Heart left ventricle (tissue), 16 donors: ENCODE data around the gene ZFPM1. TPM values are rescaled to one million over a fixed set of nuclear protein-coding genes. Genes with fewer than 3 reads are reported as not detected.
A peak's percentile ranks its signal among the peaks of the same experiment; 100 is the strongest.

Experiments used
- ATAC-seq, 4 donors: fragments of 200-7000 bp; cut with Tn5 transposase; one replicate each; pipeline ENCODE4 v1.9.1; 2020 to 2022; ENCODE audit warnings: moderate library complexity in 4 of 4, mild to moderate bottlenecking in 3 of 4, moderate number of reproducible peaks in 1 of 4
- DNase-seq, 5 donors: peaks; one replicate each; pipeline ENCODE4 v3.0.0-alpha.2; 2020
- H3K27ac ChIP-seq, 12 donors: fragments of 200-600 bp; sonication (generic) in 4 of 12; one replicate each; pipeline versions ENCODE4 v1.5.0 to v1.8.0; 2016 to 2022; ENCODE audit warnings: mild to moderate bottlenecking in 2 of 12
- H3K27me3 ChIP-seq, 9 donors: fragments of 200-600 bp; sonication (generic) in 2 of 9; one replicate each; pipeline versions ENCODE4 v1.5.1 to v1.8.0; 2016 to 2022; ENCODE audit warnings: mild to moderate bottlenecking in 3 of 9
- H3K36me3 ChIP-seq, 9 donors: fragments of 200-600 bp; sonication (generic) in 2 of 9; one replicate each; pipeline versions ENCODE4 v1.5.0 to v1.8.0; 2018 to 2022; ENCODE audit warnings: mild to moderate bottlenecking in 2 of 9
- H3K4me1 ChIP-seq, 12 donors: fragments of 200-600 bp; sonication (generic) in 4 of 12; one replicate each; pipeline versions ENCODE4 v1.5.0 to v1.8.0; 2016 to 2022; ENCODE audit warnings: mild to moderate bottlenecking in 3 of 12
- H3K4me3 ChIP-seq, 12 donors: fragments of 200-600 bp; sonication (generic) in 4 of 12; one replicate each; pipeline versions ENCODE4 v1.5.0 to v1.8.0; 2017 to 2022; ENCODE audit warnings: mild to moderate bottlenecking in 9 of 12, moderate library complexity in 4 of 12
- H3K9me3 ChIP-seq, 12 donors: fragments of 200-600 bp; sonication (generic) in 4 of 12; one replicate each; pipeline versions ENCODE4 v1.5.0 to v1.8.0; 2016 to 2022; ENCODE audit warnings: mild to moderate bottlenecking in 1 of 12
- CTCF ChIP-seq, 12 donors: fragments of 200-600 bp; sonication (generic) in 4 of 12; IDR thresholded peaks; one replicate each; pipeline versions ENCODE4 v1.5.0 to v1.8.0; 2018 to 2022; ENCODE audit warnings: antibody characterized with exemption in 12 of 12, mild to moderate bottlenecking in 5 of 12
- POLR2A ChIP-seq, 2 donors: fragments of 450-650 bp; IDR thresholded peaks; one replicate each; pipeline ENCODE4 v1.6.1; 2017; ENCODE audit warnings: antibody characterized with exemption in 2 of 2, mild to moderate bottlenecking in 2 of 2, moderate library complexity in 2 of 2
- WGBS, 4 donors: extraction: QIAGEN DNeasy Blood & Tissue Kit in 2 of 4; methylation state at CpG; one replicate each; pipeline versions ENCODE4 v1.1.5 to v1.1.7; 2013 to 2018; 5-methylcytosine and 5-hydroxymethylcytosine counted together
- intact Hi-C, 10 donors: fragments of 100-400 bp; cut with DNase I; formaldehyde crosslinking; loops; one replicate each; pipeline versions ENCODE4 v1.11.1 to v1.14.2; 2022
- polyA plus RNA-seq, 2 donors: library from polyadenylated mRNA; stranded (reverse); fragments of 200-250 nt; gene quantifications; one replicate each; pipeline ENCODE4 v1.2.3, GENCODE V29; 2013
- total RNA-seq, 9 donors: library from RNA; depleted of rRNA in 2 of 9; stranded (reverse); fragments of >200 nt in 2 of 9; fragmentation: NEBNext Ultra II Directional in 3 of 9; extraction: Animal tissue kit (Norgen Biotek cat#: 25700) in 3 of 9; gene quantifications; one replicate each; pipeline versions ENCODE4 v1.1.0 to v1.2.4, GENCODE V29; 2016 to 2023
- donor health status: ischemic (EF 13 %, LVEDD 7.1; RV severe dilation, severe dysfunction).
- donor health status: healthy with polysubstance abuse.
- donor health status: DM: no; HTN: yes; CAD: no.
- donor health status: DM: no; HTN: no; CAD: no.
- donor health status: ischemic (EF 25% LVEDD 6.9; RV normal size, moderate dysfunction).
- donor health status: ischemic (EF 25% LVEDD 5.7; RV mildly dilated, moderate dysfunction).
- donor health status: healthy.
- donor health status: DM: yes; HTN: yes; CAD: no.
- donor health status: ischemic (EF 35%, LVEDD 5.7; RV mildly dilated, moderate dysfunction).
- donor health status: nonischemic (EF 11% LVEDD 7.7; RV severe dilation, severe dysfunction).
- donor health status: DM: yes; HTN: yes; CAD: no.
- donor health status: PGD.
- donor health status: ischemic (EF 29% LVEDD 5.4; RV normal size, mild dysfunction).
- donor health status: nonischemic (EF 23%, LVEDD 6.1; RV moderate dilation, normal function).

Gene ZFPM1
- total and polyA plus RNA-seq, 11 donors, result 1.3 to 6.3 (median 4.1) TPM

- no peaks in the 10 kb centered on the region for H3K27me3 ChIP-seq
- H3K36me3 ChIP-seq, result no peaks in the 10 kb centered on the region
- H3K4me3 ChIP-seq, result no peak overlapping the region
- H3K27ac ChIP-seq, result no peak overlapping the region
- DNase-seq (no peak), ATAC-seq (no peak)
- intact Hi-C loops, result no loop called here
- no peaks in the 10 kb centered on the region for H3K9me3 ChIP-seq
- TF ChIP-seq POLR2A (IDR thresholded peaks at IDR 0.05), result no peak
- no peak for TF ChIP-seq CTCF (IDR thresholded peaks at IDR 0.05)
- peaks cover 0 to 12% (median 0%) of the 10 kb centered on the region in 12 donors for H3K4me1 ChIP-seq
These were observed 66.2 kb downstream of the ZFPM1 start for GRCh38 chr16:88519240-88519639.

- Histone ChIP-seq H3K9me3 (no peaks in the 10 kb centered on the region), H3K36me3 (no peaks in the 10 kb centered on the region), H3K27me3 (no peaks in the 10 kb centered on the region), H3K27ac (no peak overlapping the region), H3K4me3 (no peak overlapping the region), H3K4me1 (peaks cover 0 to 12% (median 0%) of the 10 kb centered on the region in 12 donors)
- intact Hi-C loops, result loop anchor here in 1 of 10 donors (10.0 kb wide), 1 partner anchor 325 kb away; no protein-coding TSS in a partner anchor
- ATAC-seq (no peak), DNase-seq (no peak)
- TF ChIP-seq POLR2A (IDR thresholded peaks at IDR 0.05), result no peak
- no peak for TF ChIP-seq CTCF (IDR thresholded peaks at IDR 0.05)
- WGBS, 4 donors, result 96 to 99% (median 98%) methylated on average over 3 of the region's 3 CpGs
These were observed 67.0 kb downstream of the ZFPM1 start for GRCh38 chr16:88519938-88520653.

- Histone ChIP-seq H3K4me3 (no peak overlapping the region), H3K9me3 (no peaks in the 10 kb centered on the region), H3K36me3 (no peaks in the 10 kb centered on the region), H3K27me3 (no peaks in the 10 kb centered on the region), H3K27ac (no peak overlapping the region), H3K4me1 (peaks cover 0 to 16% (median 1%) of the 10 kb centered on the region in 12 donors)
- 72 to 86% (median 78%) methylated on average over 9 of the region's 9 CpGs for WGBS, 4 donors
- ATAC-seq (peak in 1 of 4 donors; percentile 29), DNase-seq (peak in 1 of 5 donors; percentile 37)
- intact Hi-C loops, result loop anchor here in 1 of 10 donors (10.0 kb wide), 1 partner anchor 327 kb away; no protein-coding TSS in a partner anchor
- TF ChIP-seq POLR2A (IDR thresholded peaks at IDR 0.05) (no peak), CTCF (IDR thresholded peaks at IDR 0.05) (no peak)
These were observed 68.6 kb downstream of the ZFPM1 start for GRCh38 chr16:88521674-88522073.

- ATAC-seq (no peak), DNase-seq (peak in 1 of 5 donors; percentile 54)
- Histone ChIP-seq H3K4me3 (no peak overlapping the region), H3K9me3 (no peaks in the 10 kb centered on the region), H3K27me3 (no peaks in the 10 kb centered on the region), H3K27ac (no peak overlapping the region), H3K36me3 (no peaks in the 10 kb centered on the region), H3K4me1 (peaks cover 0 to 23% (median 8%) of the 10 kb centered on the region in 12 donors)
- WGBS, 4 donors, result 60 to 68% (median 62%) methylated on average over 19 to 24 of the region's 24 CpGs
- intact Hi-C loops, result loop anchor here in 1 of 10 donors (10.0 kb wide), 1 partner anchor 328 kb away; no protein-coding TSS in a partner anchor
- no peak for TF ChIP-seq CTCF (IDR thresholded peaks at IDR 0.05)
- no peak for TF ChIP-seq POLR2A (IDR thresholded peaks at IDR 0.05)
These were observed 69.3 kb downstream of the ZFPM1 start for GRCh38 chr16:88522276-88522949.
